ENCODE measurements around the gene TMEM117. TPM values are rescaled to one million over a fixed set of nuclear protein-coding genes. Genes with fewer than 3 reads are reported as not detected.

TMEM117 gene
- total RNA-seq, 1 donor from 2014 or later = 13.1 TPM

DNA sequence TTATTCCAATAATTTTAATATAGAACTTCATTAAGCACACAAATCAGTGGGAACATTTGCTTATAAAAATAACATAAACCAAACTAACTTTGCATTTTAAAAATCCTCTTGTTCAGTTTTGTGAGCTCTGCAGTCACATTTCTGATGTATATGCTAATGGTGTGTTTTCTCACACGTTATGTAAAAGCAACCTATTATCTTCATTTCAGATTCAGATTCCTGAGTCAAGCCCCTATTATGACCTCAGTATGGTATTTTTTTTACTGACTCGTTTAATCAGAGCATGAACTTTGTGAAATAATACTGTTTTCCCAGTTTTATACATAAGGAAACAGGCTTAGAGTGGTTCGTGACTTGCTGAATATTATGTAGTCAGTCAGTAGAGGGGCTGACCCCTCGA is 394.0 kb downstream of the TMEM117 start:
- Mint-ChIP-seq H3K27ac (ENCODE audit: unreplicated experiment) (no peak overlapping the region), H3K9me3 (ENCODE audit: unreplicated experiment) (no peaks in the 10 kb centered on the region), H3K27me3 (ENCODE audit: low read depth, unreplicated experiment) (no peaks in the 10 kb centered on the region), H3K4me3 (ENCODE audit: unreplicated experiment) (no peak overlapping the region), H3K4me1 (ENCODE audit: low read depth, unreplicated experiment) (no peaks in the 10 kb centered on the region), H3K36me3 (ENCODE audit: low read depth, unreplicated experiment) (no peaks in the 10 kb centered on the region)
- Histone ChIP-seq H3K4me3 (ENCODE audit: insufficient read depth, low read depth, low read length) (no peak overlapping the region), H3K27me3 (ENCODE audit: insufficient read depth, low read length) (no peaks in the 10 kb centered on the region), H3K79me2 (ENCODE audit: insufficient read depth, low read length) (no peaks in the 10 kb centered on the region), H3K4me2 (ENCODE audit: low read length) (no peak overlapping the region), H2AFZ (ENCODE audit: low read depth, low read length) (no peak overlapping the region), H4K20me1 (ENCODE audit: insufficient read depth, low read length) (no peaks in the 10 kb centered on the region), H3K4me1 (ENCODE audit: insufficient read depth, low read length) (no peaks in the 10 kb centered on the region), H3K27ac (ENCODE audit: low read depth, low read length) (no peak overlapping the region), H3K36me3 (ENCODE audit: insufficient read depth, low read length) (no peaks in the 10 kb centered on the region), H3K9me3 (ENCODE audit: insufficient read depth, low read depth, low read length) (no peaks in the 10 kb centered on the region), H3K9ac (ENCODE audit: low read length) (no peak overlapping the region)
- TF ChIP-seq, protein P1, sequence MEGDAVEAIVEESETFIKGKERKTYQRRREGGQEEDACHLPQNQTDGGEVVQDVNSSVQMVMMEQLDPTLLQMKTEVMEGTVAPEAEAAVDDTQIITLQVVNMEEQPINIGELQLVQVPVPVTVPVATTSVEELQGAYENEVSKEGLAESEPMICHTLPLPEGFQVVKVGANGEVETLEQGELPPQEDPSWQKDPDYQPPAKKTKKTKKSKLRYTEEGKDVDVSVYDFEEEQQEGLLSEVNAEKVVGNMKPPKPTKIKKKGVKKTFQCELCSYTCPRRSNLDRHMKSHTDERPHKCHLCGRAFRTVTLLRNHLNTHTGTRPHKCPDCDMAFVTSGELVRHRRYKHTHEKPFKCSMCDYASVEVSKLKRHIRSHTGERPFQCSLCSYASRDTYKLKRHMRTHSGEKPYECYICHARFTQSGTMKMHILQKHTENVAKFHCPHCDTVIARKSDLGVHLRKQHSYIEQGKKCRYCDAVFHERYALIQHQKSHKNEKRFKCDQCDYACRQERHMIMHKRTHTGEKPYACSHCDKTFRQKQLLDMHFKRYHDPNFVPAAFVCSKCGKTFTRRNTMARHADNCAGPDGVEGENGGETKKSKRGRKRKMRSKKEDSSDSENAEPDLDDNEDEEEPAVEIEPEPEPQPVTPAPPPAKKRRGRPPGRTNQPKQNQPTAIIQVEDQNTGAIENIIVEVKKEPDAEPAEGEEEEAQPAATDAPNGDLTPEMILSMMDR (IDR thresholded peaks at IDR 0.05; ENCODE audit: insufficient read depth, low read depth, low read length) = no peak
- no peak for TF ChIP-seq EZH2 (IDR thresholded peaks at IDR 0.05; ENCODE audit: insufficient read depth, low read length)
- no peak for FAIRE-seq
- DNase-seq (ENCODE audit: low read depth) = no peak

DNA sequence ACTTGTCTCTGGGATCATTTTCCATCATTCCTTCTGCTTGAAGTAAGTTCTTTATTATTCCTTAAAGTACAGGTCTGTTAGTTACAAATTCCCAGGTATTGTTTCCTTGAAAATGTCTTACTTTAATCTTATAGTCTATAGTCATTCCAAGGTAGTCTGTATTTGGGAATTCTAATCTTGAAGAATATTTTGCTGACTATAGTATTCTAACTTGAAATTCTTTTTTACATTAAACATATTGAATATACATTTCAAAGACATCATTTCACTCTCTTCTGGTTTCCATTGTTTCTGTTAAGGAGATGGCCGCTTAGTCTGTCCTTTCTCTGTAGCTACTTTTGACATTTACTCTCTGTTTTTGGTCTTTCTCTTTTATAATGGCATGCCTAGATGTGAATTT is 399.8 kb downstream of the TMEM117 start:
- no peak for TF ChIP-seq EZH2 (IDR thresholded peaks at IDR 0.05; ENCODE audit: insufficient read depth, low read length)
- TF ChIP-seq, protein P1 (IDR thresholded peaks at IDR 0.05; ENCODE audit: insufficient read depth, low read depth, low read length) = no peak
- FAIRE-seq = no peak

DNA sequence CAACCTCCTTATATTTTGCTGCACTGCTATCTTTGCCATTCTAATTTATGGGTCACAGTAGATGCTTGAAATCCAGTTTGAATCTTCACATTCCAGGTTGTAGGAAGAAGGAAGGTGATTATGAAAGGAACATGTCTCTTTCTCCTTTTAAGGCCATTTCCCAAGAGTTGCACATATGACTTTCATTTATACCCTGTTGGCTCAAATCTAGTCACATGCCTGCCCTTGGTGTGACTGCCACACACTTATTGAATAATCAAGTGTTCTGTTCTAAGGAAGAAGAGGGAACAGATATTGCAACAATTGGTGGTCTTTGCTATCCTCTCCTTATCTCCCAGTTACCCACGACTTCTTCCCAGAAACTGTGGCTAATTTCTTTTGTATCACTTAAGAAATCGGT is 404.3 kb downstream of the TMEM117 start:
- Histone ChIP-seq H3K4me3 (ENCODE audit: insufficient read depth, low read depth, low read length) (no peak overlapping the region), H3K36me3 (ENCODE audit: insufficient read depth, low read length) (no peaks in the 10 kb centered on the region), H3K27me3 (ENCODE audit: insufficient read depth, low read length) (no peaks in the 10 kb centered on the region), H3K9me3 (ENCODE audit: insufficient read depth, low read depth, low read length) (no peaks in the 10 kb centered on the region), H3K79me2 (ENCODE audit: insufficient read depth, low read length) (no peaks in the 10 kb centered on the region), H3K4me2 (ENCODE audit: low read length) (no peak overlapping the region), H3K27ac (ENCODE audit: low read depth, low read length) (no peak overlapping the region), H3K4me1 (ENCODE audit: insufficient read depth, low read length) (no peaks in the 10 kb centered on the region), H4K20me1 (ENCODE audit: insufficient read depth, low read length) (no peaks in the 10 kb centered on the region), H2AFZ (ENCODE audit: low read depth, low read length) (no peak overlapping the region), H3K9ac (ENCODE audit: low read length) (no peak overlapping the region)
- Mint-ChIP-seq H3K4me3 (ENCODE audit: unreplicated experiment) (no peak overlapping the region), H3K36me3 (ENCODE audit: low read depth, unreplicated experiment) (no peaks in the 10 kb centered on the region), H3K4me1 (ENCODE audit: low read depth, unreplicated experiment) (no peaks in the 10 kb centered on the region), H3K27ac (ENCODE audit: unreplicated experiment) (no peak overlapping the region), H3K27me3 (ENCODE audit: low read depth, unreplicated experiment) (no peaks in the 10 kb centered on the region), H3K9me3 (ENCODE audit: unreplicated experiment) (no peaks in the 10 kb centered on the region)
- no peak for FAIRE-seq
- no peak for TF ChIP-seq EZH2 (IDR thresholded peaks at IDR 0.05; ENCODE audit: insufficient read depth, low read length)
- TF ChIP-seq, protein P1 (IDR thresholded peaks at IDR 0.05; ENCODE audit: insufficient read depth, low read depth, low read length) = no peak
- DNase-seq (ENCODE audit: low read depth) = no peak

More for the DNA sequence above, 399.8 kb downstream of the TMEM117 start:
- H3K27ac ChIP-seq (ENCODE audit: low read depth, low read length) = no peak overlapping the region
- no peak overlapping the region for H3K9ac ChIP-seq (ENCODE audit: low read length)
- no peaks in the 10 kb centered on the region for H3K27me3 ChIP-seq (ENCODE audit: insufficient read depth, low read length)
- no peak overlapping the region for H3K4me3 ChIP-seq (ENCODE audit: insufficient read depth, low read depth, low read length)
- H3K36me3 Mint-ChIP-seq (ENCODE audit: low read depth, unreplicated experiment) = no peaks in the 10 kb centered on the region
- H3K79me2 ChIP-seq (ENCODE audit: insufficient read depth, low read length) = no peaks in the 10 kb centered on the region
- no peaks in the 10 kb centered on the region for H3K36me3 ChIP-seq (ENCODE audit: insufficient read depth, low read length)
- H4K20me1 ChIP-seq (ENCODE audit: insufficient read depth, low read length) = no peaks in the 10 kb centered on the region
- no peaks in the 10 kb centered on the region for H3K9me3 Mint-ChIP-seq (ENCODE audit: unreplicated experiment)
- no peaks in the 10 kb centered on the region for H3K9me3 ChIP-seq (ENCODE audit: insufficient read depth, low read depth, low read length)
- DNase-seq (ENCODE audit: low read depth) = no peak
- H3K4me3 Mint-ChIP-seq (ENCODE audit: unreplicated experiment) = no peak overlapping the region
- no peak overlapping the region for H3K27ac Mint-ChIP-seq (ENCODE audit: unreplicated experiment)
- no peaks in the 10 kb centered on the region for H3K27me3 Mint-ChIP-seq (ENCODE audit: low read depth, unreplicated experiment)
- no peak overlapping the region for H3K4me2 ChIP-seq (ENCODE audit: low read length)
- no peaks in the 10 kb centered on the region for H3K4me1 ChIP-seq (ENCODE audit: insufficient read depth, low read length)
- no peaks in the 10 kb centered on the region for H3K4me1 Mint-ChIP-seq (ENCODE audit: low read depth, unreplicated experiment)
- no peak overlapping the region for H2AFZ ChIP-seq (ENCODE audit: low read depth, low read length)
